HG03342 (cell line): Measurements from ENCODE around the gene PLA1A.
A peak's percentile ranks its signal among the peaks of the same experiment; 100 is the strongest.
"Not testable (repeated sequence)": the region's sequence is repeated elsewhere in the genome, so short reads cannot be mapped to it uniquely, and the experiment has no call there.

Experiments
- ATAC-seq: cut with Tn5 transposase; IDR thresholded peaks from one replicate; pipeline ENCODE4 v1.9.1; 2021; ENCODE audit warnings: mild to moderate bottlenecking, moderate library complexity; ENCODE audit not compliant: unreplicated experiment

Gene PLA1A

DNA sequence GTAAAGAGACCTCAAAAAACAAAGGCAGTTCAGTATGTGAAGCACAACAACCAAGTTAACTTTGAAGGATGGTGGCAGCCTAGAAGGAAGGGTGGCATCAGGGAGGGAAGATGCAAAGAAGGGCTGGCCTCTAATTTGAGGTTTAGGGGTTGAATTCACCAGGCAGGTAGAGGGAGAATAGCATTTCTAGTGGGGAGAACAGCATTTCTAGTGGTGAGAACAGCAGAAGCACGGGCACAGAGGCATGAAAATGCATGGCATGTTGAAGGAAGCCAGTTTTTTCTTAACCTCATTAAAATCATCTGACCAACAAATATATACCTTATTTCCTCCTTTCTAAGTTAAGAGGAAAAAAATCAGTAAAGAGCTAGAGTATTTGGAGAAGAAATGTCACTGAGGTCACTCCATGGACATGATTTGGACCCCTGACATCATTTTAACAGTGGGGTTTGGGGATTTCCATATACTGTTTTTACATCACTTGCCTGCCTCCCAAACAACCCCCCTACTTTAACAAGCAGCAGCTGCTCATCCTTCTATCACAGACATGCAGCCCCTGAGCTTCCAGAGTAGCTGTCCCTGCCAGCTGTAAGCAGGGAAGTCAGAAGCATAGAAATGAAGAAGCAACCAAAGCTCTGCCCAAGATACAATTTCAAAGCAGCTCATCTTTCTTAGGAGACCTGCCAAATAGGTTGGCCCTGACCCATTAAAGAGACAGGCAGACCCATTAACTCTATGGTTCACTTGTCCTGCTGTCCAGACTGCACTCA lies 65.1 kb downstream of the PLA1A start:
- no peak for ATAC-seq

- ATAC-seq = no peak
These were observed 66.2 kb downstream of the PLA1A start for GRCh38 chr3:119663885-119664284.

DNA sequence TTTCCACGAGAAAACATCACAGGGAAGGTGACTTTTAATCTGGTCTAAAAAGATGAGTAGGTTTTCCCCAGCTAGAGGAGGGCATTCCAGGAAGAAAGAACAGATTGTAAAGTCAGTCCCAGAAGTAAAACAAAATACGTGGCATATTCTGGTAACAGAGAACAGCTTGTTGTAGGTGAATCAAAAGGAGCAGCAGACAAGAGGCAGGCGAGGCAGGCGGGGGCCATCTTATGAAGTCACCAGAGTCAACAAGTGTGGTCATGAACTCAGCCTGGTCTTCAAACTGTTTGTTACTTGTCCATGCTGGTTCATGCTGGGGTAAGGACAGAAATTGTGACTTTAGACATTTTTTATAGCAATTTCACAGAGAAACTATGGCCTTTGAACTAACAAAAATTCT lies 66.7 kb downstream of the PLA1A start:
- ATAC-seq = no peak

- ATAC-seq = no peak
These were observed 67.2 kb downstream of the PLA1A start for GRCh38 chr3:119664850-119665379.

DNA sequence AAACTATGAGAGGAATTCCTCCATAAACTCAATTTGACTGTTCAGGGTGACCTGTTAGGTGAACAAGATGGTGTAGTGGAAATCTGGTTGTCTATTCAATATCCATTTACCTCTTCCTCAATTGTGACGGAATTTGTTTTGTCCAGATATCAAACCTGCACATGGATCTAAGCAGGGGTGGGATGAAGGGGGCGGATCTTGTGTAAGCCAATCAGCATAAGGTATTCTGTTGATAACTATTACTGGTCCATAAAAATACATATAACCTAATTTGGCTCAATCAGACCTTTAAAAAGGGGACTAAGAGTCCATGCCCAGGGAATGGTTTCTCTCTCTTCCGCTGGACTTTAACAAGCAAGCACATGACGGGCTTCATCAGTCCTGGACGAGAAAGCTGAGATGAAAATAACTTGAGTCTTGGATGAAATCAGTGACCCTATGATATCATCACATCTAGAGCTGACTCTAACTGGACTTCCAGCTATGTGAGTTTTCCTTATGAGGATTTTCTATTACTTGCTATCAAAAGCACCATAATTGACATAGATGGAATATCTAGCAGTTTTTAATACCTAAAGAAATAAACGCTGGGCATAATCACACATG lies 68.4 kb downstream of the PLA1A start:
- no peak for ATAC-seq

DNA sequence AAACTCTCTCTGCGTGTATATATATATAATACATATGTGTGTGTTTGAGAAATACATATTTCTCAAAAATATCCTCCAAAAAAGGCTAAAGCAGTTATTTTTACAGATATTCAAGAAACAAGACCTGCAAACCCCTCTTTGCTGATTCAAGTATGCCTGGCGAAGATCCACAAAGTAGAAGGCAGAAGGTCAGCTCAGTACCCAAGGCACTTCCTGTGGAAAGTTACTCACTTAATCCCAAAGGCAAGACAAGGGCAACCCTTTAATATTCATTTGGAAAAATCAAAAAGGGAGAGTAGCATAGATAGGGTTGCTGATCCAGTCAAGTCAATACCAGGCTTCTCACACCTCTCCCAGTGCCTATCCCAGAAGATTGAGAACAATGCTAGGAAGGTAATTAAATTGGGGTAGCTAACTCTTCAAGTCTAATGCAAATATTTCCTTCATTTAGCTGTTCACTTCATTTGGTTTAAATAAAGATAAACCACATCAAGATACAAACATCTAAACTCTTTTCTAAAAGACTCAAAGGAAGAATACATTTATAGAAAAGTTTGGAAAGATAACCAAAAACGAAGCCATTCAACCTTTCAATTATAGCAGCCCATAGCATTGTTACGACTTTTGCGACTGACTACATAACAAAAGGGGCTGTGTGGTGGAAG lies 72.4 kb downstream of the PLA1A start:
- no peak for ATAC-seq

DNA sequence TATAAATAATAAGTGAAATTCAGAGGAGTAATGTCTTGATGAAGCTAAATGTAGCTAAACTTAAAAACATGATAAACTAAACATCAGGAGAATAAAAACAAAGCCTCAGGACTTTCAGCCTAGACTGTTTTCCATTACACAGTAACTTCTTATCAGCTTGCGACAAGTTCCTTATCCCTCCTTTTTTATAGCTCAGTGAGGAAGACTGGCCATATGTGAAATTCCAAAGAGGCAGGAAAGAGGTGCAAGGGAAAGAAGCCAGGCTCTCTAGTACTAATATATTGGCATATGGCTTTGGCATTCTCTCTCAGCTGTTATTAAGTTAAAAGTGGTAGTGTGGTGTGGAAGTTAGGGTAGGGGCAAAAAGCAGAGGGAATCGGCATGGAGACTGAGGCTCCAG lies 75.1 kb downstream of the PLA1A start:
- ATAC-seq = no peak

DNA sequence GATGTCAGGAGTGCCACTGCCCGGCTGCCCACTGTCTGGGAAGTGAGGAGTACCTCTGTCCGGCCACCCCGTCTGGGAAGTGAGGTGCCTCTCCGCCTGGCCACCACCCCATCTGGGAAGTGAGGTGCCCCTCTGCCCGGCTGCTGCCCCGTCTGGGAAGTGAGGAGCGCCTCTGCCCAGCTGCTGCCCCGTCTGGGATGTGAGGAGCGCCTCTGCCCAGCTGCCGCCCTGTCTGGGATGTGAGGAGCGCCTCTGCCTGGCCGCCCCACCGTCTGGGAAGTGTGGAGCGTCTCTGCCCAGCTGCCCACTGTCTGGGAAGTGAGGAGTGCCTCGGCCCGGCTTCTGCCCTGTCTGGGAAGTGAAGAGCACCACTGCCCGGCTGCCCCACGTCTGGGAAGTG lies 76.2 kb downstream of the PLA1A start:
- ATAC-seq = no peak

DNA sequence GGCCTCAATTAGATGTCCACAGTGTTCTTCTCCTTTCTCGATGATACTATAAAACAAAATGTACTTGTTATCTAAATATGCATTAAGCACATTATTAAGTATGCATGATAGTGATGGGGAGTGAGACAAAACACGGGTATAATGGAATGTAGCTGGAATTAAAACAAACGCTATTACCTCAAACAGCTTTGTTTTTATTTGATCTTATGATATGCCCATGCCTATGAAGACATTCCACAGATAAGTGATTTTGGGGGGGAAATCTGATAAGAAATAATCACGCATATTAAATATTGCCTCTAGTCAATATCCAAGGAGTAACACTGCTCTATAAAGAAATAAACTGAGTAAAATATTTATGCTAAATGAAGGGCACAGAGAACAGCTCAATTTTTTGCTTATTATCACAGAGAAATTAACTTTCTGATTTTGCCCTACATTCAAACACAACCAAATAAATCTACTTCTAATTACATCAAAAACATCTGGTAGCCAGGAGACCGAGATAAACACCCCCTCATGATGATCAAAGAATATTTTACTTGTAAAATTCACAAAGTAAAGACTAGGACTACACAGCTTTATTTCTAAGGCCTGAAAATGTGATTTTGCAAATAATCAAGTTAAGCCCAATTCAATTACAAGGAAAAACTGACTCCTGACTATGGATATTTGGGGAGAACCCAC lies 77.6 kb downstream of the PLA1A start:
- no peak for ATAC-seq

- ATAC-seq = no peak
These were observed 78.3 kb downstream of the PLA1A start for GRCh38 chr3:119676020-119676419.

DNA sequence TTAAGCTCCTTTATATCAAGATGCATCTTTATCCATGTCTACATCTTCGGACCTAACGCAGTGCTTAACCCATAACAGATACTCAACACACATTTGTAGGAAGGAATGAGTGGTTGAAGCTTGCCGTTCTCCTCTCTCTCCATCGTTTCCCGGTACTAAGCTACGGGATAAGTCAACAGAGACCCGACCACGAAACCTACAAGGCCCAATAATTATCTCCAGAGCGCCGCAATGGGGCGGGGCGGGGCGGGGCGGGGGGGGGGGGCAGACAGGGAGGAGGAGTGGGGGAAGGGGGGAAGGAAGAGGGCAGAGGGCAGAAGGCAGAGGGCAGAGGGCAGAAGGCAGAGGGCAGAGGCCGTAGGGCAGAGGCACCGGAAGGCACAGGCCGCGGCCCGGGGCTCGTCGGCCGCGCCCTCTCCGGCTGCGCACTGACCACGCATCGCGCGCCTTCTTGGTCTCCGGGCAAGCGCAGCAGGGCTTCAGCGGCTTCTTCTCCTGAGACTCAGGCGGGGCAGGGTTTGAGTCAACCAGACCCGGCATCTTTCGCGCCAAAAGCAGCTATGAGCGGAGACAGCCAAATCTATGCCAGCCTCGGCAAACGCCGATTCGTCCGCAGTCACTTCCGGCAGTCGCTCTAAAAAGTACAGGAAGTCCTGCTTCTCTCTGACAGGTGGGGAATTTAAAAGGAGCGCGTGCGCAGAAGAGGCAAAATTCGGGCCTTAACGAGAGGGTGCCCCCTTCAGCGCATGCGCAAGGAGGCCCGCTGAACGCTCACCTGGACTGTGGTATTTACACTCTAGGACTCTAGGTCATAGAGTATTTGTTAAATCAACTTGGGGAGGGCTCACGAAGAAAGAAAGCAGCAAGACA lies 79.3 kb downstream of the PLA1A start, which contains the start of gene COX17:
COX17 (minus strand) TSS at position 636 of the 870 bp plus-strand sequence; CDS start at position 540, 96 bp downstream.
- peak; percentile 86 for ATAC-seq

DNA sequence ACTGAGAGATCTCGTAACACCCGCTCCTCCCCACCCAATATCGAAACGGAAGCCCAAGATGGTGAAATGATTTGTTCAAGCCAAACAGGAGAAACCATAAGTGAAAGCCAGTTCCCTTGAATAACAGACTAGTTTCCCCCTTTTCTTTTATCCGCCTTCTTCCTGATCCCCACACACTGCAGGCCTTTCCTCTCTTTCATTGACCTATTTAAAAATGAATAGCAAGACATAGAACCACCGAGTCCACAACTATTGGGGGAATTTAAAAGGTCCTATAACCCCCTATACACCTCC lies 79.9 kb downstream of the PLA1A start:
- ATAC-seq = no peak

- not testable (repeated sequence) for ATAC-seq
These were observed 80.5 kb downstream of the PLA1A start for GRCh38 chr3:119678209-119678608.
